ENCODE results near the gene NGB. TPM values are rescaled to one million over a fixed set of nuclear protein-coding genes. Genes with fewer than 3 reads are reported as not detected.

Gene NGB
- total RNA-seq, 1 donor, result not detected

GRCh38 chr14:77230914-77231313 is 40.1 kb downstream of the NGB start:
- H3K4me3 ChIP-seq (ENCODE audit: low read depth, low read length), result no peak overlapping the region
- DNase-seq (ENCODE audit: low read depth), result no peak
- TF ChIP-seq CTCF (IDR thresholded peaks at IDR 0.05; ENCODE audit: insufficient read depth, low read depth, low read length), result no peak

GRCh38 chr14:77228056-77228455 is 43.0 kb downstream of the NGB start:
- TF ChIP-seq CTCF (IDR thresholded peaks at IDR 0.05; ENCODE audit: insufficient read depth, low read depth, low read length), result no peak
- no peak for DNase-seq (ENCODE audit: low read depth)
- no peak overlapping the region for H3K4me3 ChIP-seq (ENCODE audit: low read depth, low read length)

- H3K4me3 ChIP-seq (ENCODE audit: low read depth, low read length), result no peak overlapping the region
- no peak for TF ChIP-seq CTCF (IDR thresholded peaks at IDR 0.05; ENCODE audit: insufficient read depth, low read depth, low read length)
- DNase-seq (ENCODE audit: low read depth), result no peak
Observed at GRCh38 chr14:77225892-77226557, 45.0 kb downstream of the NGB start.

- no peak for DNase-seq (ENCODE audit: low read depth)
- H3K4me3 ChIP-seq (ENCODE audit: low read depth, low read length), result no peak overlapping the region
- TF ChIP-seq CTCF (IDR thresholded peaks at IDR 0.05; ENCODE audit: insufficient read depth, low read depth, low read length), result no peak
Observed at GRCh38 chr14:77225254-77225653, 45.8 kb downstream of the NGB start.

- no peak for TF ChIP-seq CTCF (IDR thresholded peaks at IDR 0.05; ENCODE audit: insufficient read depth, low read depth, low read length)
- DNase-seq (ENCODE audit: low read depth), result no peak
- no peak overlapping the region for H3K4me3 ChIP-seq (ENCODE audit: low read depth, low read length)
Observed at GRCh38 chr14:77224212-77224611, 46.8 kb downstream of the NGB start.

- no peak overlapping the region for H3K4me3 ChIP-seq (ENCODE audit: low read depth, low read length)
- no peak for TF ChIP-seq CTCF (IDR thresholded peaks at IDR 0.05; ENCODE audit: insufficient read depth, low read depth, low read length)
- DNase-seq (ENCODE audit: low read depth), result no peak
Observed at GRCh38 chr14:77222546-77223225, 48.3 kb downstream of the NGB start.
